Esophagus mucosa (tissue), 1 donor: ENCODE results near the gene CCDC18. TPM values are rescaled to one million over a fixed set of nuclear protein-coding genes. Genes with fewer than 3 reads are reported as not detected.
"Not testable (repeated sequence)": the region's sequence is repeated elsewhere in the genome, so short reads cannot be mapped to it uniquely, and the experiment has no call there.

Source experiments
- ATAC-seq: fragments of 200-7000 bp; cut with Tn5 transposase; one replicate; pipeline ENCODE4 v1.9.1; 2020
- total RNA-seq: library from RNA; stranded (reverse); gene quantifications from one replicate; pipeline ENCODE4 v1.2.4, GENCODE V29; 2023
- donor health status: DM: yes; HTN: yes; CAD: no.

The CCDC18 gene
- total RNA-seq, result 4.3 TPM

DNA sequence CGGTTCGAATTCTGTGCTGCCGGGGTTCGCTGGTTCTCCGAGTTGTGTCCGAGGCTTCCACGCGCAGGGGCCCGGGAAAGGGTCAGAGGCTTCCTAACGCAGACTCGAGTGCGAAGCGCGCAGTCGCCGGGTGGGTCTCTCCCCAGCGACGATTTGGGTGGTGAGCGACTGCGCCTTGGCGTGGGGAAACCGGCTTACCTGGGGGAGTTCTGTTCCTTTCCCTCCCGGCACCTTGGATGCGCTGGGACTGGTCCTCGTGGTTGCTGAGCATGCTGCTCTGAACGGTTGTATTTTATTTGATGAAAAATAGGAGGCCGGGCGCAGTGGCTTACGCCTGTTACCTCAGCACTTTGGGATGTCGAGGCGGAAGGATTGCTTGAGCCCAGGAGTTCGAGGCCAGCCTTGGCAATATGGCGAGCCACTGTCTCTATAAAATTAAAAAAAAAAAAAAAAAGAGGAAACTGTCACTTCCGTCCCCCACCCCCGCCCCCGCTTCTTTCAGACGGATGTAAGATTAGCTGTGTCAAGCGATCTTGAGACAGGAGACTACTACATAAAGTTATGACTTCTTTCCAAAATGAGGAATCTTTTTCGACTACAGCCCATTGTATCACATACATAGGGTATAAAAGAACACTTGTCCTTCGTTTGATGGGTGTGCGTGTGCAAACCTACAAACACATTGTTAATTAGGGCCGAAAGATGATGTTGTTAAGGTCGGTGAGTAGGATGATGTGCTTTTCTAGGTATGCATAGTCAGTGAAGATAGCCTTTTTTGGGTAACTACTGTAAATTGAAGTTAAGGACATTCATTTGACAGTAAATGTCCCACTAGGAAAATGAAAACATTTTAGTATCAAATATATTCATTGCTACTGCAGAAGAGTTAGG is at the start of gene CCDC18:
Gene CCDC18 (plus strand): TSS at position 2 of the 891 bp plus-strand sequence. CDS start 2,638 bp downstream, outside the sequence.
- peak; percentile 15 for ATAC-seq

- ATAC-seq, result no peak
These were observed 47.9 kb upstream of the CCDC18 start for GRCh38 chr1:93132638-93133037.

DNA sequence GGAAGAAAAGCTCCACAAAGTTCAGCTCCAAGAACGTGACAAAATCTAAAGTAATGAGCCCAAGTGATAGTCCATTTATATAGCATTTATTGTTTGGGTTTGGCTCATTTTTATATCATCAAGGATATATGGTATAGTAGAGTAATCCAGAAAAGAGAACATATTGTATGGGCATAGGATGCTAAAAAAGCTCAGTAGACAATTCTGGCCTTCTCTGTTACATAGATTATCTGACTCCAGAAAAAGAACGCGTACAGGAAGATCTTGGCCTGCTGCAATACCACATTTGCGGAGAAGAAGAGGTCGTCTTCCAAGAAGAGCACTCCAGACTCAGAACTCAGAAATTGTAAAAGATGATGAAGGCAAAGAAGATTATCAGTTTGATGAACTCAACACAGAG is 44.1 kb upstream of the CCDC18 start:
- ATAC-seq, result no peak

- ATAC-seq, result no peak
These were observed 42.8 kb upstream of the CCDC18 start for GRCh38 chr1:93137604-93138292.

DNA sequence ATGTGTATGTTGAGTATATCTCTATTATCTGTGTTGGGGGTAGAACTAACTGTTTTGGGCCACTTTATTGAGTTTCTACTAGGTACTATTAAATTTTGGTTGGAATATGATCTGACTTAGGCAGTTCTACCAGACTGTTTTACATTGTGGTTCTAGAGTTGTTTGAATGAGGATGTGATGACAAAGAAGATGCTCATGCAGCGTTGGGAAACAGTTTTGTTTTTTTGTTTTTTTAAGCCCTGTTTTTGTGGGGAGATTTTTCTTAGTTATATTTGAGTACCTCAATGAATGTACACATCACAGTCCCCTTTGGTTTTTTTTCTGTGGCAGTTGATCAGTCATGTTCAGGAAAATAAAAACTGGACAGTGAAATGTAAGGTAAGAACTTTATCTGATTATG is 40.4 kb upstream of the CCDC18 start:
- no peak for ATAC-seq

- ATAC-seq, result no peak
These were observed 38.4 kb upstream of the CCDC18 start for GRCh38 chr1:93142161-93142560.

DNA sequence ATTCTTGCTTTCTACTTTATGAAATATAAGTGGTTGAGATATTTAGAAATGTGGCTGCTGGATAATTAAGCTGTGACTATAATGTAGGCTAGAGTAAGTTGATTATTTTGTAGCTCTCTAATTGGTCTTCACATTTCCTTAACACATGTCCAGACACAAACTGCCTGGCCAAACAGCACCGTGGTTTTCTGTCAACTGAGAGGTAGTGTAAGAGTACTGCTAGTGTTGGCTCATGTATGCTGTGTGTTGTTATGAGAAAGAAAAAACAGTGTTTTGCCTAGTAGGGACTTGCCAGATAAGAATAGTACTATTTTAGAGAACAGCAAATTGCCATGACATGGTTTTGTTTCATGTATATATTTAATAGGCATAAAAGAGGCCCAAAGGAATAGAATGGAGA is 37.4 kb upstream of the CCDC18 start:
- peak; percentile 51 for ATAC-seq

DNA sequence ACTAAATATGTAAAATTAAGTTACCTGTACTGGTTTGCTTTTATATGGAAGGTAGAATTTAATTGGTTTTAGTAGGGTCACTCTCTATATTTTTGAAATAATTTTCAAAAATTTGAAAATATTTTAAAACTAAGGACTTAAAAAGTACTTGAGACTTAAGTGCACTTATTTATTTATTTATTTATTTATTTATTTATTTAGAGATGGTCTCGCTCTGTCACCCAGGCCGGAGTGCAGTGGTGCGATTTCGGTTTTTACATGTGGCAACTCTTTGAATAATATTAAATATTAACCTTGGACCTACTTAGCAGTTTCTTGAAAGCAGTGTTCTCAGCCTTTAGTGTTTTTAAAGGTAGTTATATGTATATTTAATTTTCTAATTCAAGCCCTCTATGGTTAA is 36.8 kb upstream of the CCDC18 start:
- no peak for ATAC-seq

GRCh38 chr1:93148001-93148400 is 32.5 kb upstream of the CCDC18 start:
- no peak for ATAC-seq

- no peak for ATAC-seq
These were observed 29.8 kb upstream of the CCDC18 start for GRCh38 chr1:93150729-93151128.

DNA sequence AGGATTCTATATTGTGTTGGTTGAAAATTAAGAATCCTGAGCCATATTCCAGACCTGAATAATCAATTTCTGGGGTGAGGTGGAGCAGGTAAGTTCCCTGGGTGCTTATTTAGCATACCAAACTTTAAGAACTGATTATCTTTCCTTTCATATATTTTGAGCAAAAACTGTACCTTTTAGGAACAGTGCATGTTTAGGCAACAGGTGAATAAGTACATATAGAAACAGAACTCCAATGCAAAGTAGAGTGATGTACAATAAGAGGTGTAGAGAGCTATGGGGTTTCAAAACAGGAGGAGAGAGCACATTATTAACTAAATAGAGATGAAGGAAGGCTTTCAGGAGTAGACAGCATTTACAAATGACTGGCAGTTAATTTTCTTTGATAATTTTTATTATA is 29.1 kb upstream of the CCDC18 start:
- no peak for ATAC-seq

GRCh38 chr1:93152835-93153234 is 27.7 kb upstream of the CCDC18 start:
- ATAC-seq, result no peak

DNA sequence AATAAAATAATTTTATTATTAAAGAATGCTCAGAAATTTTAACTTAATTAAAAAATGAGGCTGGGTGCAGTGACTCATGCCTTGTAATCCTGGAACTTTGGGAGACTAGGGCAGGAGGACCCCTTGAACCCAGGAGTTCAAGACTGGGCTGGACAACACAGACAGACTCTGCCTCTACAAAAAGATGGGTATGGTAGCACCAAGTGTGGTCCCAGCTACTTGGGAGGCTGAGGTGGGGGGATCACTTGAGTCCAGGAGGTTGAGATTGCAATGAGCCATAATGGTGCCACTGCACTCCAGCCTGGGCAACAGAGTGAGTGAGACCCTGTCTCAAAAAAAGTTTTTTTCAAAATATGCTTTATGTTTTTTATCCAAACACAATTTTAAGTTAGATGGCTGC is 25.6 kb upstream of the CCDC18 start:
- no peak for ATAC-seq

DNA sequence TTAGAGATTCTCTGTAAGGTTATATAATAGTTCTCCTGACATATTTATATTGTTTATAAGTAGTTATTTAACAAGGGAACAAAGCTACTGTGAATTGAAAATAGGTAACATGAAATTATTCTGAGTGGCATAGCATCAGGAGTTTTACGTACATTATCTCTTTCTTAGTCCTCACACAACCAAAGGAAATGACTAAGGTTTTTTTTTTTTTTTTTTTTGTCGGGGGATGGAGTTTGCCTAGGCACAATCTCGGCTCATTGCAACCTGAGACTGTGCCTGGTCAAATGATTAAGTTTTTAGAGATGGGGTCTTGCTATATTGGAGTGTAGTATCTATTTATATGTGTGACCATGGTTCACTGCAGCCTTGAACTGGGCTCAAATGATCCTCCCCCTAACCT is 25.2 kb upstream of the CCDC18 start:
- ATAC-seq, result no peak

DNA sequence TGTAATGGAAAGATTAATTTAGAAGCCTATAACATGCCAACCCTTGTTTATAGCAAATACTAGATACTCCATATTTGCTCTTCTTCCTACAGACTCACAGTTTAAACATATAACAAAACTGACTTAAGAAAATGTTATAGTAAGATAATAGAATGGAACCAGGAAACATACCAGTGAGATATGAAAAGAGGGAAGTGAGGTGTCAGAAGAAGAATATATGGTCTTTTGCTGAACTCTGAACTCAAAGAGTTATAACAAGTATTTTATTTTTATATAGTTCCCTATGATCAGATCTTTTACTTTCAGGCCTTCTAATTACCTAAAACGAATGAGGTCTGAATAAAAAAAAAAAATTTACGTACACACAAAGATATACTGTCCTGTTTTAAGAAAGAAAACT is 21.2 kb upstream of the CCDC18 start:
- no peak for ATAC-seq

DNA sequence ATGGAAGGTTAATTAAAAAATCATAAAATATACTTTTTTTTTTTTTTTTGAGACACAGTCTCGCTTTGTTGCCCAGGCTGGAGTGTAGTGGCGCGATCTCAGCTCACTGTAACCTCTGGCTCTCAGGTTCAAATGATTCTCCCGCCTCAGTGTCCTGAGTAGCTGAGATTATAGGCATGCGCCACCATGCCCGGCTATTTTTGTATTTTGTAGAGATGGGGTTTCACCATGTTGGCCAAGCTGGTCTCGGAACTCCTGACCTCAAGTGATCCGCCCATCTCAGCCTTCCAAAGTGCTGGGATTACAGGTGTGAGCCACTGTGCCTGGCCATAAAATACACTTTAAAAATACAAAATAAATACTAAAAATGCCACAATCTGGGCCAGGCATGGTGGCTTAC is 17.2 kb upstream of the CCDC18 start:
- ATAC-seq, result not testable (repeated sequence)

DNA sequence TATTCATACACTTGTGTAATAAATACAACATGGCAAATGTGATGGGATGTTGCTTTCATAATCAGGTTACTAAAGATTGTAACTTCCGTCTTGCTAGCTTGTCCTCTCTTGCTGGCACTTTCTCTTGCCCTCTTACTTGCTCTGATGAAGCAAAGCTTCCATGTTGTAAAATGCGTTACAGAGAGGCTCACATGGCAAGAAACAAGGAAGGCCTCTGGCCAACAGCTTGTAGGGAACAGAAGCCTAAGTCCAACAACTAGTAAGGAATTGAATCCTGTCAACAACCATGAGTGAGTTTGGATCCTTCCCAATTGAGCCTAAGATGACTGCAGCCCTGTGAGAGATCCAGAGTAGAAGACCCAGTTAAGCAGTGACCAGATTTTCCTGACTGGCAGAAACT is 15.7 kb upstream of the CCDC18 start:
- ATAC-seq, result no peak

DNA sequence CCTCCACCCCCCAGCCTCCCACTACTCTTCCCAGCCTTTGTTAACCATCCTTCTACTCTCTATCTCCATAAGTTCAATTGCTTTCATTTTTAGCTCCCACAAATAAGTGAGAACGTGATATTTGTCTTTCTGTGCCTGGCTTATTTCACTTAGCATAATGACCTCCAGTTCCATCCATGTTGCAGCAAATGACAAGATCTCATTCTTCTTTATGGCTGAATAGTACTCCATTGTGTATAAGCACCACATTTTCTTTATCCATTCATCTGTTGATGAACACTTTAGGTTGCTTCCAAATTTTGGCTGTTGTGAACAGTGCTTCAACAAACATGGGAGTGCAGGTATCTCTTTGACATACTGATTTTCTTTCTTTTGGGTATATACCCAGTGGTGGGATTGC is 14.6 kb upstream of the CCDC18 start:
- not testable (repeated sequence) for ATAC-seq

- ATAC-seq, result no peak
These were observed 13.5 kb upstream of the CCDC18 start for GRCh38 chr1:93167006-93167405.

GRCh38 chr1:93170141-93170678 is 10.3 kb upstream of the CCDC18 start:
- not testable (repeated sequence) for ATAC-seq

- ATAC-seq, result no peak
These were observed 8.9 kb upstream of the CCDC18 start for GRCh38 chr1:93171549-93172034.

GRCh38 chr1:93172778-93173177 is 7.7 kb upstream of the CCDC18 start:
- ATAC-seq, result no peak

DNA sequence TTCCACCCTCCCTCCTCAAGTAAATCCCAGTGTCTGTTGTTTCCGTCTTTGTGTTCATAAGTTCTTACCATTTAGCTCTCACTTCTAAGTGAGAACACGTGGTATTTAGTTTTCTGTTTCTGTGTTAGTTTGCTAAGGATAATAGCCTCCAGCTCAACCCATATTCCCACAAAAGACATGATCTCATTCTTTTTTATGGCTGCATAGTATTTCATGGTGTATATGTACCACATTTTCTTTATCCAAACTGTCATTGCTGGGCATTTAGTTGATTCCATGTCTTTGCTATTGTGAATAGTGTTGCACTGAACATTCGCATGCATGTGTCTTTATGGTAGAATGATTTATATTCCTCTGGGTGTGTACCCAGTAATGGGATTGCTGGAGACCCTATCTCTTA is 5.9 kb upstream of the CCDC18 start:
- not testable (repeated sequence) for ATAC-seq

DNA sequence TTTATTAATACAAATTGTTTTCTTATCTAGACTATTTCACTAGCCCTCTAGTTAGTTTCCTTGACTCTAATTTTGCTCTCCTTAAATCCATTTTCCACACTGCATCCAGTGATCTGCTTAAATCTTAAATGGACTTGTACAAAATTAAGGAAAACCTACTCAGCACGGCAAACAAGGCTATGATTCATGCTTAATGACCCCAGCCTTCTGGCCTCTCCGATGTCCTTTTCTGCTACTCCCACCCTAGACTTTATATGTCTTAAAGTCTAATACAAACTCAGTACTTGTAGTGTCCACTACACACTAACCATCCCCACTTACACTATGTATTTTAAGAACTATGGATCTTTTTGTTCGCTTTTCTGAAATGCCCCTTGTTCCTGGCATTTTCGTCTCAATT is 2.5 kb upstream of the CCDC18 start:
- no peak for ATAC-seq
